GM18861 (cell line): Measurements from ENCODE around the gene MS4A4A.

Source experiments
- ATAC-seq: cut with Tn5 transposase; IDR thresholded peaks from one replicate; pipeline ENCODE4 v1.9.1; 2021; ENCODE audit not compliant: unreplicated experiment

MS4A4A gene

GRCh38 chr11:60347084-60347797 lies 66.8 kb downstream of the MS4A4A start:
- no peak for ATAC-seq

GRCh38 chr11:60348116-60348515 lies 67.7 kb downstream of the MS4A4A start:
- no peak for ATAC-seq

- ATAC-seq: no peak
Measured at GRCh38 chr11:60349990-60350389, 69.5 kb downstream of the MS4A4A start.

- no peak for ATAC-seq
Measured at GRCh38 chr11:60357771-60358170, 77.3 kb downstream of the MS4A4A start.
